ENCODE results near the gene SMC5.
"Not testable (repeated sequence)": the region's sequence is repeated elsewhere in the genome, so short reads cannot be mapped to it uniquely, and the experiment has no call there.

The SMC5 gene

DNA sequence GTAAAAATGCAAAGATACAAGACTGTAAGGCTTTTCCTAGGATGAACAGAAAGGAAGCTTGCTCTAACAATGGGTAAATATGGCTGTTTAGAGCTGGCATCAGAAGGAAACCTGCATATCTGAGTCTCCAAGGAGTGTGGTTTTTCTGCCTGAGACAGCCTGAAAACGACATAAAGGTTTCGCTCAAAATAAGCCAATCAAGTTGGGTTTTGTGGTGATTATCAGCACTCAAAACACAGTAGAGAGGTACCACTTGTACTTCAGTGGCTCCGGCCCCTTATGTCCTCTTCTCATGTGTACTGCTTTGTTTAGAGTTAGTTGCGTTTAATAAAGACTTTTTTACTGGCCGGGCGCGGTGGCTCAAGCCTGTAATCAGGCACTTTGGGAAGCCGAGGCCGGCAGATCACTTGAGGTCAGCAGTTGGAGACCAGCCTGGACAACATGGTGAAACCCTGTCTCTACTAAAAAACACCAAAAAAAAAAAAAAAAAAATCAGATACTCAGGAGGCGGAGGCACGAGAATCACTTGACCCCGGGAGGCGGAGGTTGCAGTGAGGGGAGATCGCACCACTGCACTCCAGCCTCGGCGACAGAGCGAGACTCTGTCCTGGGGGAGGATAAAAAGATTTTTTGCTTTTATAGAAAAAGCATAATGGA is 116.3 kb downstream of the SMC5 start:
- no peak for DNase-seq

DNA sequence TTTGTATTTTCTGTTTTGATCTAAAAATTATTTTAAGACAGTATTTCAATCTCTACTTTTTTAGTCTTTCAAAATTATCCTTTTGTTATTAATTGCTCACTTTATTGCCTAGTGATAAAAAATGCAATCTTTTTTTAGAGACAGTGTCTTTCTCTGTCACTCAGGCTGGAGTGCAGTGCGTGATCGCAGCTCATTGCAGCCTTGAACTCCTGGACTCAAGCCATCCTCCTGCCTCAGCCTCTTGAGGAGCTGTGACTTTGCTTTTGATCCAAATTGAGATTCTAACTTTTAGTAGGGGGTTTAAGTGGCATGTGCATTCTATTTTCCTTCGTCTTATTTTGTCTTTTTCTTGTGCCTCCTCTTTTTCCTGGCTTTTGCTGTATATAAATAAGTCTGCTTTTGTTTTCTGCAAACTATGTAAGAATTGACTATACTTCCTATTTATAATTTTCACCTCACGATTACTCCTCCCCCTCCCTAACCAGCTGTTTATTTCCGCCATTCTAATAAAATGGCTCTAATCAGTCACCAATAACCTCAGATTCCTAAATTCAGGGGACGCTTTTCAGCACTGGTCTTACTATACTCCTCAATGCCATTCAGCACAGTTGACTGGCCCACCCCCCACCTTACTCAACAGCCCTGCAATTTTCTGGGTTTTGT is 123.4 kb downstream of the SMC5 start:
- DNase-seq: no peak

DNA sequence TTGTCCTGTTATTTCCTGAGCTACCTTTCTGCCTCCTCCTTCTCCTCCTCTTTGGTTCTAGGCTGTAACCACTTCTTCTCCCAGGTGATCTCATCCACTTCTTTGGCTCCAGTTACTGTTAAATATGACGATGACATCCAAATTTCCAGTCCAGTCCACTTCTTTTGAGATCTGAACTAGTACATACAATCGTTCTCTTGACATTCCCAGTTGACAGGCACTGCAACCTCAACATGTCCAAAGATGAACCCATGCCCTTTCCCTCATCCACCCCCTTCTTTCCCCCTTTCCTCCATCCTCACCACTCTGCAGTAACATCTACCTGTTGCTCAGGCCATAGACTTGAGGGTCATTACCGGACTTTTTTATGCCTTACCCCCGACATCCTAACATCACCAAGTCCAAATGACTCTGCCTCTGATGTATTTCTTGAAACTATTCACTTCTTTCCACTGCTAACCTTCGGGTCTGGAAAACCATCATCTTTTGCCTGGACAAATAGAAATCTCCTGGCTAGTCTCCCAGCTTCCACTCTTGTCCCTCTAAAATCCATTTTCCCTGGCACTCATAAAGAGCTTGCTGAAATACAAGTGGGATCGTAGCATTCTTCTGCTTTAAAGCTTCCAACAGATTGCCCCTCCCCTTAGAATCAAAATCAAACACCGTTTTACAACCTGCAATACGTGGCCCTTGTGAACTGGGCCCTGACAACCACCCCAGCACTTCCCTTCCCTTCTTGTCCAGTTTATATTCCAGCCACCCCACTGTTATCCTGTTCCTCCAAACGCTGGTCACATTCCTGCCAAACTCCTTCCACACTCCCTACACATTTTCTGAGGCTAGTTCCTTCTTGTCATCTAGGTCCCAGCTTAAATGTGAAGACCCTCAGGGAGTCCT is 124.2 kb downstream of the SMC5 start:
- no peak for DNase-seq

DNA sequence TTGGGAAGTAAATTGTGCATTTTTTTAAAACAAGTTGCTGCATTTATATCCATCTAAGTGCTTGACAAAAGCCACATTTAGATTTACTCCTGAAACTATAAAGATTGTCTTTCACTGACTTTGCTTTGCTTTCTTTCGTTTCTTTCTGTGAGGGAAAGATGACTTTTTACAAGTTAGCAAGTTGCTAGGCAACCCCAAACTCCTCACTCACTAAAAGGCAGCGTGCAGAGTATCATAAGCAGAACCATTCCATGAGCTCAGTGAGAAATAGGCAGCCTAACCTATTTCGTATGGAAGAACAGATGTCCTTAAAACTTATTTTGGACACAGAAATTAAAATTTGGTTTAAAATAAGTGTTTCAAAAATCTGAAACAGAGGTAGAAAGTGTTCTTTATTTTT is 126.6 kb downstream of the SMC5 start:
- no peak for DNase-seq

DNA sequence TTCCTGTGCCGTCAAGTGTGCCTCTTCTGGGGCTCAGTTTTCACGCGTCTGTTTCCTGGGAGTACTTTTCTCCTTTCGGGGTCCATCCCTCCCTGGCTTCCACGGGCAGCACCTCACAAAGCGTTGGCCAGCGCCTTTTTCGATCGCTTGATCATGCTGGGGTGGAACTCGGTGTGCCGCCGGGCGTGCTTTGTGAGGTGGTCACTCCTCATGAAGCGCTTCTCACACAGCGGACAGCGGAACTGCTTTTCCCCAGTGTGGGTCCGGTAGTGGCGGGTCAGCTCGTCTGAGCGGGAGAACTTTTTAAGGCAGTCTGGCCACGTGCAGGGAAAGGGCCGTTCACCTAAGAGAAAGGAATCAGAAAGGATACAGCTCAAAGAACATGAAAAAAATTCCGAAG is 128.9 kb downstream of the SMC5 start:
- DNase-seq: no peak

DNA sequence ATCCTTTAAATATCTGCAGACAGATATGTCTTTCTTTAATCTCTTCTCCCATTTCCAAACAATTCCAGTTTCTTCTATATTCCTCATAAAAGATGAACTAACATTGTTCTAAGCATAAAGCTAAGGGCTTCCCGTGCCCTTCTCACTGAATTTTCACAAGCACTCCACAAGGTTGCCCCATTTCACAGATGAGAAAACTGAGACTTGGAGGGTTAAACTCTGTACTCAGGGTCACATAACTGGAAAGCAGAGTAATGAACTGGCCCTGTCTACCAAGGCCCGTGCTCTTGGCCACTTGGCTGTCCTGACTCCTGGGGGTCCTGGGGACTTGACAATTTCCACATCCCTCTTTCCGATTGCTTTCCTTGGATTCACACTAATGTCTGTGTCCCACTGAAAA is 130.4 kb downstream of the SMC5 start:
- DNase-seq: no peak

DNA sequence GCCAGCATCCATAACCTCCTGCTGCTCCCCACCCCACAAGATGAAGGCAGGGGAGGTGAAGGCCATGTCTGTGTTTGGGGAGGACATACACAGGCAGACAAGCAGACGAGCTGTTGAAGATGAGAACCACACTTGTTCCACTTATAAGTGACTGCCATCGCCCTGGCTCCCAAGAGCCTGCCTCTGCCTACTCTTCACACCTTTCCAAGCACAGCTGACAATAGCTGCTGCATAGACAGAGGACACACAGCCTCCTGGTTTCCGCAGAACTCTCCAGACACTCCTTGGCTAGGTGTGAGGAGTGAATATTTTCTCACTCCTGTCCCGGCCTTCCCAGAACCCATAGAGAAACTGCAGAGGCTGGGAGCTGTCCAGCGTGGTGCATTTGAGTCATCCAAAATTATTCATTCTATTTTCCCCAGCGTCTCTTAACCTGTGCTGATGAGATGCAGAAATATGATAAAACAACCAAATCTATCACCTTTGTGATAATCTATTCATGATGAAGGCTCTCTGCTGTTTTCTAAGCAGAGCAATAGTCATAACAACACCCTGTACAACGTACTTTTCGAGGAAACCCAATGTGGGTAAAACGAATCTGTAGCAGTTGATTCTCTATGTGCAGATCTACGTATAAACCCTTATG is 131.0 kb downstream of the SMC5 start:
- DNase-seq: no peak

DNA sequence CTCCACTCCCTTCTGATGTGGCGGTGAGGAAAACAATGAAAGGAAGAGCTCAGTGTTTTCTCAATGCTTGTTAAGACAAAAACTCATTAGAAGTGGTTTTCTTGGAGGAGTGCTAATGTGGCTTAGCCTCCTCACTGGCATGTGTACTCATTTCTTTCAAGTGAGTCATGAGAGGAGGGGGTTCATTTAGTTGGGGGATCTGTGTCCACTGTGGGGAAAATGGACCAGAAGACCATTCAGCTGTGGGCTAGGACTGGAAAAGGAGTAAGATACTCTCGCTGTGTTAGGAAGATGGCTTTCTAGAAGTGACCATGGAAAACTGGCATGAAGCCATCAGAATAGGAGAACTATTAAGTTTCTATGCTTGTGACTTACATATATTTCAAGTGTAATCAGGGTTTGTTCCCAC is 132.2 kb downstream of the SMC5 start:
- DNase-seq: no peak

DNA sequence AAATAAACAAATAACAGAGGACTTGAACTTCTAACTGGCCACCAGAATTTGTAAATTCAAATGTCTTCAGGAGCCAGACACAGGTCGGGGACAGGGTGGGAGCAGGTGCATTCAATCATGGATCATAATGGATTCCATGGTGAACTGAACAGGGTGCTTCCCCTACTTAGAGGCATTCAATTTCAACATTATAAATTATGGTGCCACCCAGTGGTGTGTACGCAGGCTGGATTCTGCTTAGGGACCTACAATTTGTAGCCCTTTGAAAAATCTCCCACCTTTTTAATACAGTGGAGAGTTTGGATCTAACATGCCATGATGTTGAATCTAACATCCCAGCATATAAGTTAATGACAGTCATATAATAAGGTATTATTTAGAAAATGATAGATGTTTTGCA is 133.4 kb downstream of the SMC5 start:
- no peak for DNase-seq

DNA sequence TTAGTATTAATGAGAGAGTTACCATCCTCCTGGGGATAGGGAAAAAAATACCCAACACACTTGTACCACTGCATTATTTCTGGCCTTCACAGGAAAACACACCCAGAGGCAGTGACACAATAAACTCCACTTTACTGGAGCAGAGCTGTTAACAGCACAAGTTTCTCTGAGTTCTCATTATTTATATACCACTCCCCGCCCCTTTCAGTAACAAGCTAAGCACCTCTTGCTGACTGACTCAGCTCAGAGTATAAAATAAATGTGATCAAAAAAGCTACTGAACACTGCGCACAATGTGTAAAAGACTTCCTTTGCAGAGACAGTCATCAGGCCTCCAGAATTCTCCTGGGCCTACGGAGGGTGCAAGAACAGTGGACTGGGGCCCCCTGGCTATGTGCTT is 134.1 kb downstream of the SMC5 start:
- DNase-seq: no peak

DNA sequence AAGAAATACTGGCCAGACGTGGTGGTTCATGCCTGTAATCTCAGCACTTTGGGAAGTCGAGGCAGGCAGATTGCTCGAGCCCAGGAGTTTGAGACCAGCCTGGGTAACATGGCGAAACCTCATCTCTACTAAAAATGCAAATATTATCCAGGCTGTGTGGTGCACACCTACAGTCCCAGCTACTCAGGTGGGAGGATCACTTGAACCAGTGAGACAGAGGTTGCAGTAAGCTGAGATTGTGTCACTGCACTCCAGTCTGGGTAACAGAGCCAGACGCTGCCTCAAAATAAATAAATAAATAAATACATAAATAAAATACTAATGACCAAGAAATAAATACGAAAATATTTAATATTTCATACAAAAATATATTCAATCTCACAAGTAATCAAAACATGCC is 136.9 kb downstream of the SMC5 start:
- no peak for DNase-seq

DNA sequence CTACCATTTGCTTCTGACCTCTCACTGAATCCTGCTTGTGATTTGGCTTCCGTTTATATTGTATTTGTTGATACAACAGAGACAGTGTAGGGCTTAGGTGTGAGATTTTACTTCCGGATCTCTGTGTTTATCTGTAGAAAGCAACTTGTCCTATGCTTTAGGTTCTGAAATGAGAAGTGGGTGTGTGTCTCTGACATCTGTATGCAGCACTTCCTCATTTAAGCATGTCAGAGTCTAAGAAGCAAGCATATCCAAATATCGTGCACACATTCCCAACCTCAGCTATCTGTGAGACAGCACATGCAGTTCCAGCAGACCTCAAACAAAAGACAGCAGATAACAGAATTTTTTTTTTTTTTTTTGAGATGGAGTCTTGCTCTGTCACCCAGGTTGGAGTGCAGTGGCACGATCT is 139.4 kb downstream of the SMC5 start:
- DNase-seq: no peak

DNA sequence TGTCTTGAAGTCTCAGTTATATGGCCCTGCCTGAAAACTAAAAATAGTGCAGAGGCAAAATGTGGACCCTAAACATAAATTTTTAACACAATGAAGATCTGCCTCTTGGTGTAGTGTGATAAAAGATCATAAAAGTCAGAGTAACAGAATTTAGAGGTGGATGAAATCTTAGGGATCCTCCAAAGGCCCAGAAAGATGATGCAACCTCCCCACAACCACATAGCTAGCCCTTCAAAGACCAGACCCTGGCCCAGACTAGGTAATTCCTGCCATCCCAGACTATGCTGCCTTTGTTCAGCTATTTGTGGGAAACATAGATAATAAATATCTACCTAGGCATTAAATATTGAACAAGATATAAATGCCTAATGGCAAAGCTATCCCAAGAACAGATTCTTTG is 140.4 kb downstream of the SMC5 start:
- DNase-seq: no peak

DNA sequence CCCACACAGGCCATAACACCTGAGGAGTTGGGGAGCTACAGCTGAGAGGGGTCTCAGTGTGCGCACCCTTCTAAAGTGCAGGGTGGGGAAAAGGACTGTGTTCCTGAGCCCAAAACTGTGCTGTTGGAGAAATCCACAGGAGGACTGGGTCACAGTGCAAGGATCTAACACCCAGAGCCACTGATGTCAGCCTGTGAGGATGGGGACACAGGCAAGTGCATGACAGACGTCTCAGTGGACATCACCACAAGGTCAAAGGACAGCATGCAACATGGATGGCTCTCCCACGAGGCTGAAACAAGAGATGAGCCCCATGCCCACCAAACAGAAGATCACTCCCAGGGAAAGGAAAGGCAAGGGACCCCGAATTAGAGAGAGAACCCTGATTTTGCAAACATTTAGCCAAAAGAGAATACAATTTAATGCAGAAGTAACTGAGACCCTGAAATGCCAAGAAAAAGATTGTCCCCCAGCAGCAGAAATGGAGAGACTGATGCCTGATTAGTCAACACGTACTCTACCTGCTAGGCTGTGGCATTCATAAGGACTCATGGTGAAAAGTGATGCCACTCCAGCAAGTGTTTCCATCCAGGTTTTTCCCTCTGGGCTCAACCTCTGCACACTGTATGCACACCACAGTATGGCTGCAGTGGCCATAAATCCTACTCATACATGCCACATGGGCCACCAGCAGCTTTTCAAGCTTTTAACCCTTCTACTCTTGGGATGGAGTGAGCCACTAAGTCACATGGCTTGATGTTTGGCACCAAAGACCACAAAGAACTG is 141.5 kb downstream of the SMC5 start:
- no peak for DNase-seq

DNA sequence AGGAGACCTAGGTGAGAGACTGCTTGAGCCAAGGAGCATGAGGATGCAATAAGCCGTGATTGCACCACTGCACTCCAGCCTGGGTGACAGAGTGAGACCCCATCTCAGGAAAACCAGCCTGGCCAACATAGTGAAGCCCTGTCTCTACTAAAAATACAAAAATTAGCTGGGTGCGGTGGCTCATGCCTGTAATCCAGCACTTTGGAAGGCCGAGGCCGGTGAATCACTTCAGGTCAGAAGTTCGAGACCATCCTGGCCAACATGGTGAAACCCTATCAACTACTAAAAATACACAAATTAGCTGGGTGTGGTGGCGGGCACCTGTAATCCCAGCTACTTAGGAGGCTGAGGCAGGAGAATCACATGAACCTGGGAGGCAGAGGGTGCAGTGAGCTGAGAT is 142.5 kb downstream of the SMC5 start:
- DNase-seq: not testable (repeated sequence)

DNA sequence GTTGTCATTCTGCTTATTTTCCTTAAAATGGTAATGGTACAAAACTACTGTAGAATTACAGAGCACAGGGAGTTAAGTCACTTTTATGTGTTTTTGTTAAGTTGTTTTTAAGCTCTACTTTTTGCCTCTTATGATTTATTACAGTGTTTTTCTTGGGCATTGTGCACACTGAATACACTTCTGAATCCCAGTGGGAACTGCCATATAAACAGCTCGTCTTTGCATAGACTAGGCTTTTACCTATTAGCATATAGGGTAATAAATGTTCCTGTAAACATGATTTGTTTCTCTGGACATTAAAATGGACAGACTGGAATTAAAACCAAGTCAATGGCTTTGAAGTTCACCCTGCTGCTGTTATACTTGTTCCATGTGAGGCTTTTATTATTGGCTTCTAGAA is 143.4 kb downstream of the SMC5 start:
- no peak for DNase-seq

DNA sequence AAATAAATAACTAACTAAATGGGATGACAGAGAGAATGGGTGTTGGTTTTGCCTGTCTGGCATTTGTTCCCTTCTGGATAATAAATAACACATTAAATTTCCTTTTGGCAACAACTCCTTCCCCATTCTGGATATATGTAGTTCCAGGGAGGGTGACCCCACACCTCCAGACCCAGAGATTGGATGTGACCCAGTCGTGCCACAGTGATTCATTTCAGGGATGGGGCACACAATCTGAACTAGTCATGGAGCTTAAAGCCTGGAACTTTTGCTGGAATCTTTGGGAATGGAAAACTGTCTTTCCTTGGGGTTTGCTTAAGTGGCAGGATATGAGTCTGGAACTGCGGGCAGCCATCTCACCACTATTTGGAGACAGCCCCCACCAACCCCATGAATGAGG is 144.4 kb downstream of the SMC5 start:
- DNase-seq: no peak

DNA sequence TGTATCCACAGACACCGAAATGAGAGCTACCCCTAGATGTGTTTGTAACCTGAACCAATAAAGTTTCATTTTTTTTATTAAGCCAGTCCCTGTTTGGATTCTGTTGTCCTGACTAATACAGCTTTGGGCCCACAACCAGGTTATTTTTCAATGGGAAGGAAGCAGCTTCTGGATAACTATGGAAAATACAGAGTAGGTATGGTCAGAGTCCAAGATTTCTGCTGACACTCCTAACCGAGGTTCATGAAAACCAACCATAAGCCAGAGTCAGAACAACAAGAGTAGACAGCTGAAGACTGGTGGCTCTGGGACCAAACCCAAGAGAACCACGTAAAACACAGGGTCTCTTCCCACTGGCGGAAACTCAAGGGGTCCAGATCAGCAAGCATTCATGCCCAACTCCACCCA is 144.8 kb downstream of the SMC5 start:
- no peak for DNase-seq

DNA sequence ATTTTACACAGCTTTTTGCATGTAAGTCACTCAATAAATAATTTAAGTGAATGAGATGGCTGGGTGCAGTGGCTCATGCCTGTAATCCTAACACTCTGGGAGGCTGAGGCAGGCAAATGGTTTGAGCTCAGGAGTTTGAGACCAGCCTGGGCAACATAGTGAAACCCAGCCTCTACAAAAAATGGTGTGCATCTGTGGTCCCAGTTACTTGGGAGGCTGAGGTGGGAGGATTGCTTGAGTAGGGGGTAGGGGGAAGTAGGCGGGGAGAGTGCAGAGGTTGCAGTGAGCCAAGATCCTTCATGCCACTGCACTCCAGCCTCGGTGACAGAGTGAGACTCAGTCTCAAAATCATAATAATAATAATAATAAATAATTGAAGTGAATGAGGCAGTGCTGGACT is 145.5 kb downstream of the SMC5 start:
- no peak for DNase-seq

Measured in stimulated activated CD4-positive, alpha-beta T cell treated with anti-CD3 and anti-CD28 coated beads, Interleukin-12 subunit alpha, Interleukin-12 subunit beta, amount 100 ng/mL, for 4 hours (primary cell).